Measurements from ENCODE around the gene TTC6. TPM values are rescaled to one million over a fixed set of nuclear protein-coding genes. Genes with fewer than 3 reads are reported as not detected.

Gene TTC6
- total RNA-seq, 1 donor from 2014 or later: 4.4 TPM

DNA sequence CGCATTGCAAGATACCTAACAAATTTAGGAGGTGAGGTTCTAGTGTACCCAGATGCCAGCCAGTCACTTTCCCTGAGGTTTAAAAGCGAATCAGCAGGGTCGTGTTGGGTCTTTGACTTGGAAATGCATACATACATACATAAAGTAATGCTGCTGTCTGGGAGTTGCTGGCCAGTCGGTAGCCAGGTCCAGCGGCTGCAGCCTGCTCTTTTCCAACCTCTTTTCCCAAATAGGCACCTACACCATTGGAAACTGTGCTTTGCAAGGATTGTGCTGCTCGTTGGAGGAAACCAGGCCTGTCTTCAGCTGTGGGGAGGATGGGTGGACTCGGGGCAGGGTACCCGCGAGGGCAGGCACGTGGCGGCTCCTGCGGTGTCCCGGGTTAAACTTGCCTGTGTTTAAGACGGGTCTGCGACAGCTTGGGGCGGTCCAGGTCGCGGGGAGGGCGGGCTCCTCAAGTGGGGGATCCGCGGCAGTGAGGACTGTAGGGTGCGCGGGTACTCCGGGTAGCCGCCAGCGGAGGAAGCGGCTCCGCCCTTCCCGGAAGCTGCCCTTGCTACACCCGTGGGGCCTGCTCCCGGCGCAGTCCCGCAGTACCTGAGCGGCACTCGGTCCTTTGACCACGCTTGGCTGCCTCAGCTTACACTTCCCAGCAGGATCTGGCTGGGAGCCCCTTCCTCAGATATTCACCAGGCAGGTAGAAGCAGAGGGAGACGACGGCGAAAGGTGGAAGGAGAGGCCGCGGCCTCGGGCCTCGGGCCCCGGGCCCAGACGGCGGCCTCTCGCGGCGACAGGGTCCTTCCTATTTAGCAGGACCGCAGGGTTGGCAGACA, 2.7 kb downstream of the TTC6 start:
- no peaks in the 10 kb centered on the region for H3K9me3 ChIP-seq
- no peaks in the 10 kb centered on the region for H3K36me3 ChIP-seq
- intact Hi-C loops (cut with DNase I): no loop called here
- TF ChIP-seq POLR2A (IDR thresholded peaks at IDR 0.05) (no peak), POLR2AphosphoS5 (IDR thresholded peaks at IDR 0.05; ENCODE audit: insufficient read depth in 1 of 2, low read depth in 1 of 2) (no peak)
- TF ChIP-seq, protein P1, sequence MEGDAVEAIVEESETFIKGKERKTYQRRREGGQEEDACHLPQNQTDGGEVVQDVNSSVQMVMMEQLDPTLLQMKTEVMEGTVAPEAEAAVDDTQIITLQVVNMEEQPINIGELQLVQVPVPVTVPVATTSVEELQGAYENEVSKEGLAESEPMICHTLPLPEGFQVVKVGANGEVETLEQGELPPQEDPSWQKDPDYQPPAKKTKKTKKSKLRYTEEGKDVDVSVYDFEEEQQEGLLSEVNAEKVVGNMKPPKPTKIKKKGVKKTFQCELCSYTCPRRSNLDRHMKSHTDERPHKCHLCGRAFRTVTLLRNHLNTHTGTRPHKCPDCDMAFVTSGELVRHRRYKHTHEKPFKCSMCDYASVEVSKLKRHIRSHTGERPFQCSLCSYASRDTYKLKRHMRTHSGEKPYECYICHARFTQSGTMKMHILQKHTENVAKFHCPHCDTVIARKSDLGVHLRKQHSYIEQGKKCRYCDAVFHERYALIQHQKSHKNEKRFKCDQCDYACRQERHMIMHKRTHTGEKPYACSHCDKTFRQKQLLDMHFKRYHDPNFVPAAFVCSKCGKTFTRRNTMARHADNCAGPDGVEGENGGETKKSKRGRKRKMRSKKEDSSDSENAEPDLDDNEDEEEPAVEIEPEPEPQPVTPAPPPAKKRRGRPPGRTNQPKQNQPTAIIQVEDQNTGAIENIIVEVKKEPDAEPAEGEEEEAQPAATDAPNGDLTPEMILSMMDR (IDR thresholded peaks at IDR 0.05): no peak
- DNase-seq (ENCODE audit: extremely low spot score in 2 of 2): no peak
- H3K27ac ChIP-seq: no peak overlapping the region
- H3K27me3 ChIP-seq: peaks cover 47% of the 10 kb centered on the region
- peak overlapping the region; percentile 21 to 39 for H3K4me3 ChIP-seq
- H3K4me1 ChIP-seq: peaks cover 45% of the 10 kb centered on the region

DNA sequence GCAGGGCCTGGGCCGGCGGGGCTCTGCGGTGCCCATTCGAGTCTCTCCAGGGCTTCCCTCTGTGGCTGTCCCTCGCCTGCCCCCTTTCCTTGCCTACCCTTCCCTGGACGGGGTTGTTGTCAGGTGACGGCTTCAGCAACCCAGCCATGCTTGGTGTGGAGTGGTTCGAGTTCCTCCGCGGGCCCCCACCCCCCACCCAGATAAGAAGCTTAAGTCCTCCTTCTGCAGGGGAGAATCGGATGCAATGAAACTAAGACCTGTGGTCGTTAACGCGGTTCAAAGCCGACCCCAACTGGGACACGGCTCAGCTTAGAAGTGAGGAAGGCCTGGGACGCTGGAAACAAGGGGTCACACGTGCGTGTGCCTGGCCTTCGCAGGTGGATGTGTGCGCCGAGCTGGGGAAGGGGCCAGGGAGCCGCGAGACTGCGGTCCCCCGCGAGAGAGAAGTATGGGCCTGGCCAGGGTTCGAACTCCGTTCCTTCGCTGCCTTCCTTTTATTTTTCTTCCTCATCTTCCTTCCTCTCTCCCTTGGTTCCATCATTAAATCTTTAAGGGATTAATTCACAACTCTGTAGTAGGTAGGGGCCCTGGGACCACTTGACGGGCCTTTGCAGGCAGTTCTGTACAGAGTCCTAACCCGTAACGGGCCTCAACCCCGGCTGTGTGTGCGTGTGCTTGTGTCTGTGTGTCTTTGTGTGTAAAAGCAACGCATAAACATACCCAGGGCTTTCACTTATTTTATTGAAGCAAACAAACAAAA, 3.5 kb downstream of the TTC6 start:
- peak overlapping the region; percentile 32 to 39 for H3K4me3 ChIP-seq
- TF ChIP-seq POLR2AphosphoS5 (IDR thresholded peaks at IDR 0.05; ENCODE audit: insufficient read depth in 1 of 2, low read depth in 1 of 2) (no peak), POLR2A (IDR thresholded peaks at IDR 0.05) (no peak)
- TF ChIP-seq, protein P1 (IDR thresholded peaks at IDR 0.05): no peak
- intact Hi-C loops (cut with DNase I): no loop called here
- no peaks in the 10 kb centered on the region for H3K9me3 ChIP-seq
- H3K27ac ChIP-seq: no peak overlapping the region
- peaks cover 47% of the 10 kb centered on the region for H3K27me3 ChIP-seq
- no peaks in the 10 kb centered on the region for H3K36me3 ChIP-seq
- peaks cover 45% of the 10 kb centered on the region for H3K4me1 ChIP-seq
- no peak for DNase-seq (ENCODE audit: extremely low spot score in 2 of 2)

DNA sequence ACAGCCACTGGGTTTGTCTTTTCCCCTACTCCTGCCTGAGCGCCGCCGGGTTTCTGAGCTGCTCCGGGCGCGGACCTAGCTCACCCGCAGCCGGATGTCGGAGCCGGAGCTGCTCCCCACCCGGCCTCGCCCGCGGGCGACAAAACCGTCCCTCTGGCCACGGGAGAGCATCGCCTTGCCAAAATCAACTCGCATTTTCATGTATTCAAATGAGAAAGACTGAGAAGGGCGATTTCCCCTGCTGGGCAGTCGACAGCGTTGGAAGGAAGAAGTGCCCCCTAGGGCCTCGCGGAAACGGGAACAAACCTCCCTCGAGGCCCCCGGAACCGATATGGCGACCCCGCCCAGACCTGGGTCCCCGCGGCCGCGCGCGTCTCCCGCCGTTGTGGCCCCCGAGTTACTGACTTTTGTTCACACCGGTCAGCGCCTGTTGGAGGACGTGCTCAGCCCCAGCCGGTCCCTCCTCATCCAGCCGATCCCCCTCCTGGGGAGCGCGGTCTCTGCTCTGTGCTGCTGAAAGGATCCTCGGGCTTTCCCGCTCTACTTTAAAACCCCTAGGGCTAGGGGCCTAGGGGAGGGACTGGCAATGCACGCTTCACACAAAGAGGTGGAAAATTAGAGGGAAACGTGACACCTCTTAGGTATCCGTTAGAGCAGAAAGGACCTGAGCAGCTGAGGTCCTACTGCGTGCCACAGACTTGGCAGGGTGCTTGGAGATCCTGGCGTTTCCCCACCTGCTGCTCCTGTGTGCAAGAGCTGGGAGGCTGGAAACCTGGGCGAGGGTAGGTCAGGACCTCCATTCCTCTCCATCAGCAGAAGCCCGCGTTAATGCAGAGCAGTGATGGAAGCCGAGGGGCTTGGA, 4.3 kb downstream of the TTC6 start:
- no peaks in the 10 kb centered on the region for H3K9me3 ChIP-seq
- peaks cover 47% of the 10 kb centered on the region for H3K27me3 ChIP-seq
- intact Hi-C loops (cut with DNase I): no loop called here
- TF ChIP-seq POLR2A (IDR thresholded peaks at IDR 0.05) (no peak), POLR2AphosphoS5 (IDR thresholded peaks at IDR 0.05; ENCODE audit: insufficient read depth in 1 of 2, low read depth in 1 of 2) (no peak)
- TF ChIP-seq, protein P1 (IDR thresholded peaks at IDR 0.05): no peak
- DNase-seq (ENCODE audit: extremely low spot score in 2 of 2): no peak
- H3K27ac ChIP-seq: no peak overlapping the region
- H3K36me3 ChIP-seq: no peaks in the 10 kb centered on the region
- H3K4me1 ChIP-seq: peaks cover 45% of the 10 kb centered on the region
- peak overlapping the region; percentile 20 to 32 for H3K4me3 ChIP-seq

DNA sequence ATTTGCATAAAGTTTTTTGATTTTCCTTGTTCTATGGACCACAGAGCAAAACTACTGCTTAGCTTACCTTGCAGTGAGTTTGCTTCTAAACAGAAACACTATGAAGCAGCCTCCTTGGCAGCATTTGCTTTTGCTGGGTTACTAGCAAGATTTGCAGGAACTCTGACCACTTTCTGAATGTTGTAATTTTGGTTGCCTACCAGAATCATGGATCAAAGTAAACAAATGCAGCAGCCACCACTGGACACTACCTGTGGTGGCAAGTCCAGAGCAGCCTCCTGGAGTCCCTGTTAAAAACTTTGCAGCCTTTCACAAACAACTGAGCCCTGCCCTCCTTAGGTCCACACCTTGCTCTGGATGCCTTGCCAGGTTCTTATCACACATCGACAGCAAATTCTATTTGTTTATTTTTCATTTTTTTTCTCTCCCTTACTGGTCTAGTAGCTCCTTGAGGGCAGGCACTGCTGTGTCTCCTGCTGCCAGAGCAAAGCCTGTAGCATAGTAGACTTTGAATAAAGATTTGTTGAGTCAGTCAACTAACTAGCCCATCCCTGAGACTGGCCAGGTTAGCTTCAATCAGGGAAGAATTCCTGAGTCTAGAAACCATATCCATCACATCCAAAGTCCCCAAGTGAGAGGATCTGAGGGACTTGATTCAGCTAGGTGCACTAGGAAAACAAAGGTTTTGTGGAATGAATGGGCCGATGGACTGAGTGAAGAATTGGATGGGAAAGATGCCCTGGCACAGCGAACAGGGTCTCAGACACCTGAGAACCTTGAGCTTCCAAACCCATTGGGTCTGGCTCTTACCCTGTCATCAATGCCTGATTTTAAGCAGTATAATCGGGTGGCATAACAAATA, 5.7 kb downstream of the TTC6 start:
- no peak overlapping the region for H3K27ac ChIP-seq
- TF ChIP-seq POLR2AphosphoS5 (IDR thresholded peaks at IDR 0.05; ENCODE audit: insufficient read depth in 1 of 2, low read depth in 1 of 2) (no peak), POLR2A (IDR thresholded peaks at IDR 0.05) (no peak)
- TF ChIP-seq, protein P1 (IDR thresholded peaks at IDR 0.05): no peak
- no peaks in the 10 kb centered on the region for H3K36me3 ChIP-seq
- peaks cover 40% of the 10 kb centered on the region for H3K27me3 ChIP-seq
- intact Hi-C loops (cut with DNase I): no loop called here
- peaks cover 35% of the 10 kb centered on the region for H3K4me1 ChIP-seq
- no peak for DNase-seq (ENCODE audit: extremely low spot score in 2 of 2)
- H3K4me3 ChIP-seq: no peak overlapping the region
- H3K9me3 ChIP-seq: no peaks in the 10 kb centered on the region

Measured in vagina (tissue), 2 donors.